Fibroblast of mammary gland (primary cell): ENCODE results near the gene AKAP9.
"Not testable (repeated sequence)": the region's sequence is repeated elsewhere in the genome, so short reads cannot be mapped to it uniquely, and the experiment has no call there.

Experiments used
- DNase-seq: peaks from one replicate; pipeline ENCODE4 v3.0.0-alpha.2; 2010; ENCODE audit warnings: low read depth
- H3K4me3 ChIP-seq: 2 replicates; pipeline ENCODE4 v1.5.1; 2011; ENCODE audit warnings: low read depth, mild to moderate bottlenecking, low read length, moderate library complexity; ENCODE audit not compliant: control insufficient read depth
- TF ChIP-seq, protein P1 (sequence below): conservative IDR thresholded peaks from 2 replicates; pipeline ENCODE4 v1.5.1; 2011; ENCODE audit warnings: low read depth, low read length, inconsistent platforms; ENCODE audit not compliant: control insufficient read depth, insufficient read depth

The AKAP9 gene

GRCh38 chr7:91957823-91958222 lies 17.2 kb downstream of the AKAP9 start:
- no peak overlapping the region for H3K4me3 ChIP-seq
- no peak for DNase-seq
- TF ChIP-seq, protein P1, sequence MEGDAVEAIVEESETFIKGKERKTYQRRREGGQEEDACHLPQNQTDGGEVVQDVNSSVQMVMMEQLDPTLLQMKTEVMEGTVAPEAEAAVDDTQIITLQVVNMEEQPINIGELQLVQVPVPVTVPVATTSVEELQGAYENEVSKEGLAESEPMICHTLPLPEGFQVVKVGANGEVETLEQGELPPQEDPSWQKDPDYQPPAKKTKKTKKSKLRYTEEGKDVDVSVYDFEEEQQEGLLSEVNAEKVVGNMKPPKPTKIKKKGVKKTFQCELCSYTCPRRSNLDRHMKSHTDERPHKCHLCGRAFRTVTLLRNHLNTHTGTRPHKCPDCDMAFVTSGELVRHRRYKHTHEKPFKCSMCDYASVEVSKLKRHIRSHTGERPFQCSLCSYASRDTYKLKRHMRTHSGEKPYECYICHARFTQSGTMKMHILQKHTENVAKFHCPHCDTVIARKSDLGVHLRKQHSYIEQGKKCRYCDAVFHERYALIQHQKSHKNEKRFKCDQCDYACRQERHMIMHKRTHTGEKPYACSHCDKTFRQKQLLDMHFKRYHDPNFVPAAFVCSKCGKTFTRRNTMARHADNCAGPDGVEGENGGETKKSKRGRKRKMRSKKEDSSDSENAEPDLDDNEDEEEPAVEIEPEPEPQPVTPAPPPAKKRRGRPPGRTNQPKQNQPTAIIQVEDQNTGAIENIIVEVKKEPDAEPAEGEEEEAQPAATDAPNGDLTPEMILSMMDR = no peak

DNA sequence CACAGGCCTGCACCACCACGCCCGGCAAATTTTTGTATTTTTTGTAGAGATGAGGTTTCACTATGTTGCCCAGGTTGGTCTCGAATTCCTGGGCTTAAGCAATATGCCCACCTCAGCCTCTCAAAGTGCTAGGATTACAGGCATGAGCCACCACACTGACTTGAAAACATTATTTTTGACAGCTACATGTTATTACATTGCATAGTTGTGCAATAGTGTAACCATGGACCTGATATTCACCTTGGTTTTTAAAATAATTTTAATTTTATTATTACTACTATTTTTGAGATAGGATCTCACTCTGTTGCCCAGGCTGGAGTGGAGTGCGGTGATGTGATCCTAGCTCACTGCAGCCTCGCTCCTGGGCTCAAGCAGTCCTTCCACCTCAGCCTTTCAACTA lies 18.4 kb downstream of the AKAP9 start:
- DNase-seq = no peak
- H3K4me3 ChIP-seq = no peak overlapping the region
- TF ChIP-seq, protein P1 = no peak

- TF ChIP-seq, protein P1 = no peak
- no peak overlapping the region for H3K4me3 ChIP-seq
- no peak for DNase-seq
Observed at GRCh38 chr7:91961816-91962215, 21.2 kb downstream of the AKAP9 start.

- H3K4me3 ChIP-seq = no peak overlapping the region
- TF ChIP-seq, protein P1 = no peak
- no peak for DNase-seq
Observed at GRCh38 chr7:91962419-91962818, 21.8 kb downstream of the AKAP9 start.

GRCh38 chr7:91967513-91967912 lies 26.9 kb downstream of the AKAP9 start:
- not testable (repeated sequence) for DNase-seq, H3K4me3 ChIP-seq

DNA sequence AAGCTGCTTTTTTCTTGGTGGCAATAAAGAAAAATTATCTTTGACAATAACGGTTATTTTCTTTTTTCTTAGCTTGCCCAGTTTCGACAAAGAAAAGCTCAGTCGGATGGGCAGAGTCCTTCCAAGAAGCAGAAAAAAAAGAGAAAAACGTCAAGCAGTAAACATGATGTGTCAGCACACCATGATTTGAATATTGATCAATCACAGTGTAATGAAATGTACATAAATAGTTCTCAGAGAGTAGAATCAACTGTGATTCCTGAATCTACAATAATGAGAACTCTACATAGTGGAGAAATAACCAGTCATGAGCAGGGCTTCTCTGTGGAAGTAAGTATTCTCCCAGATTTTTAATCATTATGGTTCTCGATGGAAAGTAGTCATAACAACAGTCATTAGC lies 33.0 kb downstream of the AKAP9 start:
- no peak overlapping the region for H3K4me3 ChIP-seq
- TF ChIP-seq, protein P1 = no peak
- no peak for DNase-seq

DNA sequence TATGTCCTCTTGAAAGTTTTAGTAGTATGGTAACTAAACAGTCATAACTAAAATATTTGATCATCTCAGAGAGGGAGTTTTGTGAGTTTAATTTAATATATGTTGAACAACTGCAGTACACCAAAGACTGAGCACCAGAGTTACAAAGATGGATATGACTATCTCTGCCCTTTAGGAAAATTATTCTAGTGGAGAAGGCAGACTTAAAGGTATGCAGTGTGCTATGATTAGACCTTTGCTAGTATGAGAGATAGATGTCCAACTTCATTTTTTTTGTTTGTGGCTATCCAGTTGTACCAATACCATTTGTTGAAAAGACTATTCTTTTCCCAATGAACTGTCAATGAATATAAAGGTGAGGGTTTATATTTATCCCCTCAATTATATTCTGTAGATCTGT lies 33.4 kb downstream of the AKAP9 start:
- DNase-seq = no peak
- H3K4me3 ChIP-seq = no peak overlapping the region
- TF ChIP-seq, protein P1 = no peak
